Measurements from ENCODE around the gene CDC40. TPM values are rescaled to one million over a fixed set of nuclear protein-coding genes. Genes with fewer than 3 reads are reported as not detected.

CDC40 gene
- total and polyA plus RNA-seq, 3 donors from 2014 or later: 16.3 to 20.1 (median 17.9) TPM

DNA sequence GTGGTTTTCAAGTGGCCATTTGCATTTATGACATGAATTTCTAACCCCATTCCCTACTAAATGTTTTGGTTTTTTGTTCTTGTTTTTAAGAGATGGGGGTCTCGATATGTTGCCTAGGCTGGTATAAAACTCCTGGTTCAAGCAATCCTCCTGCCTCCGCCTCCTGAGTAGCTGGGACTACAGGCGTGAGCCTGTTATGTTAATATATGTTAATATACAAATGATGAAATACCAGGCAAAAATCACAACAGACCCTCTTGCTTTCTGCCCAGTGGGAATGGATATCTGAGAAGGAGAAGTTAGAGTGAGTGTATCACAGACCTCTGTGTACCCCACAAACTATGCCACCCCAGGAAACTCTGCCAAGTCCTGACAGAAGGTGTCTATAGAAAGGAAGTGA is 66.2 kb downstream of the CDC40 start:
- TF ChIP-seq, protein P1, sequence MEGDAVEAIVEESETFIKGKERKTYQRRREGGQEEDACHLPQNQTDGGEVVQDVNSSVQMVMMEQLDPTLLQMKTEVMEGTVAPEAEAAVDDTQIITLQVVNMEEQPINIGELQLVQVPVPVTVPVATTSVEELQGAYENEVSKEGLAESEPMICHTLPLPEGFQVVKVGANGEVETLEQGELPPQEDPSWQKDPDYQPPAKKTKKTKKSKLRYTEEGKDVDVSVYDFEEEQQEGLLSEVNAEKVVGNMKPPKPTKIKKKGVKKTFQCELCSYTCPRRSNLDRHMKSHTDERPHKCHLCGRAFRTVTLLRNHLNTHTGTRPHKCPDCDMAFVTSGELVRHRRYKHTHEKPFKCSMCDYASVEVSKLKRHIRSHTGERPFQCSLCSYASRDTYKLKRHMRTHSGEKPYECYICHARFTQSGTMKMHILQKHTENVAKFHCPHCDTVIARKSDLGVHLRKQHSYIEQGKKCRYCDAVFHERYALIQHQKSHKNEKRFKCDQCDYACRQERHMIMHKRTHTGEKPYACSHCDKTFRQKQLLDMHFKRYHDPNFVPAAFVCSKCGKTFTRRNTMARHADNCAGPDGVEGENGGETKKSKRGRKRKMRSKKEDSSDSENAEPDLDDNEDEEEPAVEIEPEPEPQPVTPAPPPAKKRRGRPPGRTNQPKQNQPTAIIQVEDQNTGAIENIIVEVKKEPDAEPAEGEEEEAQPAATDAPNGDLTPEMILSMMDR (IDR thresholded peaks at IDR 0.05): no peak
- TF ChIP-seq POLR2A (IDR thresholded peaks at IDR 0.05): no peak
- no peak for DNase-seq
- H3K27me3 ChIP-seq: no peaks in the 10 kb centered on the region
- H3K4me3 ChIP-seq: no peak overlapping the region
- H3K4me1 ChIP-seq: no peaks in the 10 kb centered on the region
- no peak overlapping the region for H3K27ac ChIP-seq
- 96 to 100% methylated on average over 3 of the region's 3 CpGs for WGBS, 2 donors
- no peaks in the 10 kb centered on the region for H3K9me3 ChIP-seq
- intact Hi-C loops (cut with DNase I; ENCODE audit: low total_unique reads): no loop called here
- H3K36me3 ChIP-seq (ENCODE audit: low read depth, missing control alignments): no peaks in the 10 kb centered on the region

DNA sequence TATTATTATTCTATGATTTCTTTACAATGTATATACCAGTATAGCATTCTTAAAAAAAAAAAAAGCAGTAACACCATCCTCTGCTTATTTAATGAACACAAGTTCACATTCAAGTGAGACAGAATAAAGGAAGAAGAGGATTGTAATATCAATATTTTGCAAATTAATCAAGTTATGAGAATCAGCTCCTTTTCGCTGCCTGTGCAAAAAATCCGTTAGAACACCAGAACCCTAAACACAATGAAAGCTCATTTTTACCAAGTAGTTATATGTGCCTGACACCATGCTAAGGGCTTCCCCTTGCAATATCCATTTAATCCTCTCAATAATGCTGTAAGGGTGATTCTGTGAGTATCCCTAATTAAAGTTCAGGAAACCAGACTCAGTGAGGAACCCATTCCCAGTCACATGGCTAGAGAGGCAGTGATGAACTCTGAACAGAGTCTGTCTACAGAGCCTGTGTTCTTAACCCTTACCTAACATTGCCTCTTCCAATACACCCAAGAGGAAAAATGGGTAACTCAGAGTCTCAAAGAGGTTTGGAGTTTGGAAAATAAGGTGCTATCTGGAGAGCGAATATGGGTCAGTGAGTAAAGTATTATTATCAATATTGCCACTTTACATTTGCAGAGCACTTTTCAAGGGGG is 66.8 kb downstream of the CDC40 start:
- no peak for TF ChIP-seq POLR2A (IDR thresholded peaks at IDR 0.05)
- TF ChIP-seq, protein P1 (IDR thresholded peaks at IDR 0.05): no peak
- Histone ChIP-seq H3K9me3 (no peaks in the 10 kb centered on the region), H3K27me3 (no peaks in the 10 kb centered on the region), H3K36me3 (ENCODE audit: low read depth, missing control alignments) (no peaks in the 10 kb centered on the region), H3K4me3 (no peak overlapping the region), H3K4me1 (no peaks in the 10 kb centered on the region), H3K27ac (no peak overlapping the region)
- 94 to 96% methylated on average over 3 of the region's 3 CpGs for WGBS, 2 donors
- DNase-seq: no peak
- intact Hi-C loops (cut with DNase I; ENCODE audit: low total_unique reads): no loop called here

DNA sequence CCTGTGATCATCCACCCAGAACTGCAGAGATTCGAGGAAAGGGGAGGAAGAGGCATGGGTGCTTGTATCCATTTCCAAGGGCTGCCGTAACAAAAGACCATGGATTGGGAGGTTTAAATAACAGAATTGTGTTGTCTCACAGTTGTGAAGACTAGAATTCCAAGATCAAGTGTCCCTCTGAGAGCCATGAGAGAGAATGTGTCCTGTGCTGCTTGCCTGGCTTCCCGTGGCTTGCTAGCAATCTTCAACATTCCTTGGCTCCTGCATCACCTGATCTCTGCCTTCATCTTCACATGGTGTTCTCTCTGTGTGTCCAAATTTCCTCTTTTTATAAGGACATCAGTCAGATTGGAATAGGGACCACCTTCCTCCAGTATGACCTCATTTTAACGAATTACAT is 69.8 kb downstream of the CDC40 start:
- Histone ChIP-seq H3K27me3 (no peaks in the 10 kb centered on the region), H3K36me3 (ENCODE audit: low read depth, missing control alignments) (no peaks in the 10 kb centered on the region), H3K9me3 (no peaks in the 10 kb centered on the region), H3K27ac (no peak overlapping the region), H3K4me3 (no peak overlapping the region), H3K4me1 (no peaks in the 10 kb centered on the region)
- intact Hi-C loops (cut with DNase I; ENCODE audit: low total_unique reads): no loop called here
- WGBS, 2 donors: 78 to 85% methylated on average over 4 of the region's 4 CpGs
- DNase-seq: no peak
- no peak for TF ChIP-seq POLR2A (IDR thresholded peaks at IDR 0.05)
- TF ChIP-seq, protein P1 (IDR thresholded peaks at IDR 0.05): no peak

DNA sequence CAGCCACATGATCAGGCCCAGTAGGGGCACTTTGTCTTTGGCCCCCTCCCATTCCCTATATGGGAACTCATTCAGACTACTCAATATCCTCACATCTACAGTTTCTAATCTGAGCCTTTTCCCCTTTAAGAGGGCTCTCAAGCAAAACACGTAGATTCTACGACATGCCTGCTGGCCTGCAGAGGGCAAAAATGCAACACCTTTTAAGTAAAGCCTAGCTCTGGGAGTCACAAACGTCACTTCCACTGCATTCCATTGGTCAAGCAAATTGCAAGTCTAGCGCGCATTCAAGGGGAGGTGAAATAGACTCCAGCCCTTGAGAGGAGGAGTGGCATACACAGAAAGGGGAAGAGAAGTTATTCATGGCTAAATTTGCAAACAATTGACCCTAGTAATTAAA is 70.6 kb downstream of the CDC40 start:
- intact Hi-C loops (cut with DNase I; ENCODE audit: low total_unique reads): no loop called here
- 80 to 82% methylated on average over 5 of the region's 5 CpGs for WGBS, 2 donors
- no peak for TF ChIP-seq POLR2A (IDR thresholded peaks at IDR 0.05)
- TF ChIP-seq, protein P1 (IDR thresholded peaks at IDR 0.05): no peak
- no peaks in the 10 kb centered on the region for H3K9me3 ChIP-seq
- H3K4me1 ChIP-seq: no peaks in the 10 kb centered on the region
- no peak overlapping the region for H3K4me3 ChIP-seq
- no peaks in the 10 kb centered on the region for H3K36me3 ChIP-seq (ENCODE audit: low read depth, missing control alignments)
- H3K27me3 ChIP-seq: no peaks in the 10 kb centered on the region
- no peak overlapping the region for H3K27ac ChIP-seq
- DNase-seq: no peak

DNA sequence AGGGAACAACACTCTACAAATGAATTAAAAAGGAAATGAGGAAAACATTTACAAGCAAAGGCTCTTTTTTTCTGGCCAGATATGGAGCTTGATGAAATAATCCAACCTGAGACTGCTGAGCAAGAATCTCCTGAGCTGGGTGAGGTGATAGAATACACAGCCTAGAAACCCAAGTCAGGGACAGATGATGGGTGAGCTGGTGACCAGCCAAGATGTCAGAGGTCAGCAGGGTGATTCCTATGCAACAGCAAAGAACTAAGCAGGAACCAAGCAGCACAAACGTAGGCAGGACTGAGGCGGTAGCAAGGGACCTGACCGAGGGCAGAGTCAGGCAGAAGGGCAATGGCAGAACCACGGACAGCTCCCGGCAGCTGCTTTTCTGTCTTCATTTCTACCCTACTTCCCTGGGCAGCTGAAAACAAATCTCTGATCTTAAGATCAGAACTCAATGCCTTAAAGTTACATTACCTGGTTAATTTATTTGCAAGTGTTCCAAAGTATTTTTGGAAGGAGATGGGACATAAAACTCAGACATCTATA is 75.1 kb downstream of the CDC40 start:
- DNase-seq: peak; percentile 19

More for the DNA sequence above, 75.1 kb downstream of the CDC40 start:
- intact Hi-C loops (cut with DNase I; ENCODE audit: low total_unique reads): no loop called here
- 38 to 51% methylated on average over 5 of the region's 5 CpGs for WGBS, 2 donors
- H3K36me3 ChIP-seq (ENCODE audit: low read depth, missing control alignments): no peaks in the 10 kb centered on the region
- no peaks in the 10 kb centered on the region for H3K4me1 ChIP-seq
- H3K27me3 ChIP-seq: no peaks in the 10 kb centered on the region
- TF ChIP-seq, protein P1 (IDR thresholded peaks at IDR 0.05): no peak
- no peak for TF ChIP-seq POLR2A (IDR thresholded peaks at IDR 0.05)
- no peak overlapping the region for H3K4me3 ChIP-seq
- no peak overlapping the region for H3K27ac ChIP-seq
- no peaks in the 10 kb centered on the region for H3K9me3 ChIP-seq
